Esophagus muscularis mucosa (tissue), 4 donors: ENCODE data around the gene PRMT3.

Experiments
- CTCF ChIP-seq, 3 experiments: fragments of 200-600 bp in 2 of 3; fragments of 450-650 bp in 1 of 3; sonication (generic) in 2 of 3; IDR thresholded peaks; one replicate each; pipeline ENCODE4 v1.5.1; 2017 to 2019; ENCODE audit warnings: antibody characterized with exemption in 3 of 3, mild to moderate bottlenecking in 2 of 3, moderate library complexity in 1 of 3
- EP300 ChIP-seq: sonication (generic); formaldehyde crosslinking; IDR thresholded peaks from one replicate; pipeline ENCODE4 v1.6.1; 2017; ENCODE audit warnings: antibody characterized with exemption
- POLR2A ChIP-seq: fragments of 450-650 bp; IDR thresholded peaks from one replicate; pipeline ENCODE4 v1.6.1; 2017; ENCODE audit warnings: antibody characterized with exemption, moderate library complexity, mild to moderate bottlenecking, low read depth

GRCh38 chr11:20541503-20541902 lies 154.0 kb downstream of the PRMT3 start:
- TF ChIP-seq CTCF (IDR thresholded peaks at IDR 0.05) (no peak), POLR2A (no peak), EP300 (no peak)
